Vagina (tissue), 2 donors: Measurements from ENCODE around the gene SECISBP2L.

Experiments
- CTCF ChIP-seq, 3 experiments: fragments of 450-650 bp in 2 of 3; fragments of 200-600 bp in 1 of 3; sonication (generic) in 1 of 3; IDR thresholded peaks; one replicate each; pipeline ENCODE4 v1.5.1; 2017 to 2019; ENCODE audit warnings: antibody characterized with exemption in 3 of 3, mild to moderate bottlenecking in 2 of 3, moderate library complexity in 2 of 3
- POLR2AphosphoS5 ChIP-seq, 2 donors: sonication (generic); formaldehyde crosslinking; IDR thresholded peaks; one replicate each; pipeline ENCODE4 v1.9.0; 2017; ENCODE audit warnings: antibody characterized with exemption in 2 of 2, mild to moderate bottlenecking in 2 of 2, low read depth in 1 of 2; ENCODE audit not compliant: insufficient read depth in 1 of 2

GRCh38 chr15:48945386-48945785, 100.9 kb downstream of the SECISBP2L start:
- TF ChIP-seq CTCF (IDR thresholded peaks at IDR 0.05) = no peak
- TF ChIP-seq POLR2AphosphoS5 (IDR thresholded peaks at IDR 0.05; ENCODE audit: insufficient read depth in 1 of 2, low read depth in 1 of 2) = no peak
